Measurements from ENCODE around the gene KPNB1.

DNA sequence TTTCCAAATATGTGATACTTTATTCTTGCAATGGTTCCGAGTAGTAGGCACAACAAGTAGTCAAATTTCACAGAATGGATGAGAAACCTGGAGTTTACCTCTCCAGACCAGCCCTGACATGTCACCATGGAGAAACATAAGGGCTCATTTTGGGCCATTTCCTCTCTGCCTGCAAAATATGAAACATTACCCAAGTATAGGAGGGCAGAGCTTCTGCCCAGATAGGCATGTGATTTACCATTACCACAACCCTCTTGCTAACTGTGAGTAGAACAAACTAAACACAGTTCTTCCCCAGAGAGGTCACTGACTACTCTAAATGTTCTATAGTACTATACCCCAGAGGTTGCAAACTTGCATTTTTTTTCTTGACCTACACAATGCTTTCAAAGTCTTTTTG is 15.7 kb upstream of the KPNB1 start:
- TF ChIP-seq, protein P1, sequence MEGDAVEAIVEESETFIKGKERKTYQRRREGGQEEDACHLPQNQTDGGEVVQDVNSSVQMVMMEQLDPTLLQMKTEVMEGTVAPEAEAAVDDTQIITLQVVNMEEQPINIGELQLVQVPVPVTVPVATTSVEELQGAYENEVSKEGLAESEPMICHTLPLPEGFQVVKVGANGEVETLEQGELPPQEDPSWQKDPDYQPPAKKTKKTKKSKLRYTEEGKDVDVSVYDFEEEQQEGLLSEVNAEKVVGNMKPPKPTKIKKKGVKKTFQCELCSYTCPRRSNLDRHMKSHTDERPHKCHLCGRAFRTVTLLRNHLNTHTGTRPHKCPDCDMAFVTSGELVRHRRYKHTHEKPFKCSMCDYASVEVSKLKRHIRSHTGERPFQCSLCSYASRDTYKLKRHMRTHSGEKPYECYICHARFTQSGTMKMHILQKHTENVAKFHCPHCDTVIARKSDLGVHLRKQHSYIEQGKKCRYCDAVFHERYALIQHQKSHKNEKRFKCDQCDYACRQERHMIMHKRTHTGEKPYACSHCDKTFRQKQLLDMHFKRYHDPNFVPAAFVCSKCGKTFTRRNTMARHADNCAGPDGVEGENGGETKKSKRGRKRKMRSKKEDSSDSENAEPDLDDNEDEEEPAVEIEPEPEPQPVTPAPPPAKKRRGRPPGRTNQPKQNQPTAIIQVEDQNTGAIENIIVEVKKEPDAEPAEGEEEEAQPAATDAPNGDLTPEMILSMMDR (IDR thresholded peaks at IDR 0.05) = no peak
- TF ChIP-seq POLR2A (IDR thresholded peaks at IDR 0.05) = no peak
- TF ChIP-seq POLR2AphosphoS5 (IDR thresholded peaks at IDR 0.05) = no peak
